GM18870 (cell line): ENCODE results near the gene DKK3.

Experiments used
- ATAC-seq: cut with Tn5 transposase; IDR thresholded peaks from one replicate; pipeline ENCODE4 v1.9.1; 2021; ENCODE audit warnings: moderate library complexity; ENCODE audit not compliant: unreplicated experiment

Gene DKK3

GRCh38 chr11:11948242-11948947 is 60.0 kb downstream of the DKK3 start:
- ATAC-seq, result no peak

- ATAC-seq, result no peak
Observed at GRCh38 chr11:11947825-11948224, 60.6 kb downstream of the DKK3 start.

- ATAC-seq, result no peak
Observed at GRCh38 chr11:11946878-11947277, 61.5 kb downstream of the DKK3 start.

- no peak for ATAC-seq
Observed at GRCh38 chr11:11946180-11946579, 62.2 kb downstream of the DKK3 start.

GRCh38 chr11:11944444-11944843 is 64.0 kb downstream of the DKK3 start:
- no peak for ATAC-seq

GRCh38 chr11:11942668-11943067 is 65.8 kb downstream of the DKK3 start:
- no peak for ATAC-seq

GRCh38 chr11:11940551-11940950 is 67.9 kb downstream of the DKK3 start:
- no peak for ATAC-seq

- no peak for ATAC-seq
Observed at GRCh38 chr11:11937957-11938356, 70.5 kb downstream of the DKK3 start.

GRCh38 chr11:11937433-11937832 is 71.0 kb downstream of the DKK3 start:
- ATAC-seq, result no peak

GRCh38 chr11:11935536-11935935 is 72.9 kb downstream of the DKK3 start:
- no peak for ATAC-seq

- no peak for ATAC-seq
Observed at GRCh38 chr11:11931461-11932055, 76.9 kb downstream of the DKK3 start.

GRCh38 chr11:11929920-11930319 is 78.5 kb downstream of the DKK3 start:
- no peak for ATAC-seq

- ATAC-seq, result no peak
Observed at GRCh38 chr11:11923828-11924227, 84.6 kb downstream of the DKK3 start.

- no peak for ATAC-seq
Observed at GRCh38 chr11:11916981-11917399, 91.4 kb downstream of the DKK3 start.

GRCh38 chr11:11915625-11916024 is 92.8 kb downstream of the DKK3 start:
- ATAC-seq, result no peak

GRCh38 chr11:11913395-11913794 is 95.0 kb downstream of the DKK3 start:
- ATAC-seq, result no peak
